GM18499 (cell line): ENCODE results near the gene ZNF316.

ENCODE experiments used
- ATAC-seq: cut with Tn5 transposase; IDR thresholded peaks from one replicate; pipeline ENCODE4 v1.9.1; 2021; ENCODE audit warnings: moderate number of reproducible peaks; ENCODE audit not compliant: insufficient read depth, unreplicated experiment

ZNF316 gene

GRCh38 chr7:6636741-6637543 lies at the start of gene ZNF316:
Gene ZNF316, plus strand, starts transcription at chr7:6637318. Its CDS starts 5,092 bp downstream, at chr7:6642410.
- ATAC-seq = peak; percentile 22

GRCh38 chr7:6588566-6588965 lies 48.6 kb upstream of the ZNF316 start:
- ATAC-seq = no peak

GRCh38 chr7:6589151-6589828 lies 47.8 kb upstream of the ZNF316 start:
- ATAC-seq = no peak

GRCh38 chr7:6589829-6590644 lies 47.1 kb upstream of the ZNF316 start, which contains the start of gene INTS15:
Gene INTS15, plus strand, starts transcription at chr7:6590021. Its CDS starts 263 bp downstream, at chr7:6590284.
- peak; percentile 74 for ATAC-seq

DNA sequence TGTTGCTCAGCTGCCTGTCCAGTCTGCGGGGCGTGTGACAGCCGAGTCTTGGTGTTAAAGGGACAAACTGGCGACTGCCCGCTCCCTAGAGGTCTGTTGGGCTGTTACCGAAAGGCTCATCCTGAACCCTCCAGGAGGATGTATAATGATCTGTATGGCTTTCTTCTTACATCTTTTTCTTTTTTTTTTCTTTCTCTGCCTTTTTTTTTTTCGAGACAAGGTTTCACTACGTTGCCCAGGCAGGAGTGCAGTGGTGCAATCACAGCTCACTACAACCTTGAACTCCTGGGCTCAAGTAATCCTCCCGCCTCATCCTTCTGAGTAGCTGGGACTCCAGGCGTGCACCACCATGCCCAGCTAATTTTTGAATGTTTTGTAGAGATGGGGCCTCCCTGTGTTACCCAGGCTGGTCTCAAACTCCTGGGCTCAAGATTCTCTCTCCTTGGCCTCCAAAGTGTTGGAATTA lies 46.4 kb upstream of the ZNF316 start:
- peak; percentile 17 for ATAC-seq

GRCh38 chr7:6600093-6600492 lies 37.0 kb upstream of the ZNF316 start:
- ATAC-seq = no peak

DNA sequence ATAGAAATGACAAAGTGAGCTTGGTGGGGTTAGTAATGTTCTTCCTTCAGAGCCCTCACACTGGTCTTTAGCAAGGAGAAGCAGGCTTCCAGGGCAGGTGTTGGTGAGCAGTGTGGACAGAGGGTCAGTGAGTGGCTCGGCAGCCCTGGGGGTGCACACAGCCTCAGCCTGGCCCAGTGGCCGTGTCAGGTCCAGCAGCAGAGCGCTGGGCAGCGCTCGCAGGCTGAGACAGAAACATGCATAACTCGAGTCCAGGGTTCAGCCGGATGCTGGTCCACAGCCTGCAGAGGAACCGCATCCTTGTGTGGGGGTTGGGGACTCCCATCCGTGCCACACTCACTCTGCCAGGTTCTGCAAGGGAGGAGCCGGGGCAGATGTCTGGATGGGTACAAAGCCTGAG lies 32.7 kb upstream of the ZNF316 start:
- no peak for ATAC-seq

- ATAC-seq = no peak
These were observed 30.1 kb upstream of the ZNF316 start for GRCh38 chr7:6606866-6607583.

- no peak for ATAC-seq
These were observed 29.5 kb upstream of the ZNF316 start for GRCh38 chr7:6607651-6608051.

GRCh38 chr7:6608081-6608480 lies 29.0 kb upstream of the ZNF316 start:
- no peak for ATAC-seq

- ATAC-seq = no peak
These were observed 28.3 kb upstream of the ZNF316 start for GRCh38 chr7:6608794-6609193.

DNA sequence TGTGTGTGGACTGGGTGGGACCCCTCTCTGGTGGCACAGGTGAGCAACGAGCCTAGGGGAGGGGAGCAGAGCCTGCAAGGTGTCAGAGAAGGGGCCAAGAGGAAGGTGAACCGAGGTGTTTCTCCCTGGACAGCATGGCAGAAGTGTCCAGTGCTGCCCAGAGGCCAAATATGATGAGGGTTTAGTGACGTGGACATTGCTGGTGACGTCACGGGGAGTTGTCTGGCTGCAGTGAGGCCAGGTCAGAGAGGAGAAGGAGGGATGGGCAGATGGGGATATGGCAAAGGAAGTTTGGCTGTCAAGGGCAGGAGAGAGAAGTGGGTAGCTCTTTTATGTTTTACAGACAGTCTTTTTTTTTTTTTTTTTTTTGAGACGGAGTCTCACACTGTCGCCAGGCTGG lies 24.3 kb upstream of the ZNF316 start:
- ATAC-seq = no peak

- no peak for ATAC-seq
These were observed 23.4 kb upstream of the ZNF316 start for GRCh38 chr7:6613706-6614105.

DNA sequence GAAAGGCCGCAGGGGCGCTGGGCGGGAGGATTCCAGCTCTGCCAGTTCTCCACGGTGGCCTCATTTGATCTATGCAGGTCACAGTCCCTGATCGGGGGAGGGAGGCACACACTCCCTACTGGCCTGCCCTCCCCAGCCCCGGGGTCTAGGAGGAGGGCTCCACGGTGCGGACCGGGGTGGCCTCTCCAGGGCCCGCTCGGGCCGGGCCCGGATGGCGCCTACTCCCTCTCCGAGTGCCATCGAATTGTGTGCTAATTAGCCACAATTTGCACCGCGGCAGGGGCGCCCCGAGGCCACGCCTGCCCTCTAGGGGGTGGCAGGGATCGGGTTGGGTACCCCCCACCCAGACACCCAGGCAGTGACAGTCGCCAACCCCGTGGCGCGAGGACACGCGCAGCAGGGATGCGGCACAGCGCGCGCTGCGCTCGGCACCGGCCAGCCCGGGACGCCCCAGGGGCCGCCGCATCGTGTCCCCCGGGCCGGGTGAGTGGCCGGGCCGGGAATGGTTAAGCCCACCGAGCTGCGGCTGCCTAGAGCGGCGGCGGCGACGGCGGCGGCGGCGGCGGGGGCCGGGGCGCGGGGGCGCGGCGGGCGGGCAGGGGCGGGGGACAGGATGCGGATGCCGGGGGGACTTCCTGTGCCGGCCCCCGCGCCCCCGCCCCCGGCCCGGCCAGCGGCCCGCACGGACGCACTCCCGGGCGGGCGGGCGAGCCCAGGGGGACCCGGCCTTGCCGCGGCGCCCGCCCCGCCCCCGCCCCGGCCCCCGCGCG lies 22.0 kb upstream of the ZNF316 start, which contains the start of gene ZNF853:
Gene ZNF853 (plus strand): TSS at position 658 of the 770 bp plus-strand sequence. CDS start 565 bp downstream, outside the sequence.
- no peak for ATAC-seq

DNA sequence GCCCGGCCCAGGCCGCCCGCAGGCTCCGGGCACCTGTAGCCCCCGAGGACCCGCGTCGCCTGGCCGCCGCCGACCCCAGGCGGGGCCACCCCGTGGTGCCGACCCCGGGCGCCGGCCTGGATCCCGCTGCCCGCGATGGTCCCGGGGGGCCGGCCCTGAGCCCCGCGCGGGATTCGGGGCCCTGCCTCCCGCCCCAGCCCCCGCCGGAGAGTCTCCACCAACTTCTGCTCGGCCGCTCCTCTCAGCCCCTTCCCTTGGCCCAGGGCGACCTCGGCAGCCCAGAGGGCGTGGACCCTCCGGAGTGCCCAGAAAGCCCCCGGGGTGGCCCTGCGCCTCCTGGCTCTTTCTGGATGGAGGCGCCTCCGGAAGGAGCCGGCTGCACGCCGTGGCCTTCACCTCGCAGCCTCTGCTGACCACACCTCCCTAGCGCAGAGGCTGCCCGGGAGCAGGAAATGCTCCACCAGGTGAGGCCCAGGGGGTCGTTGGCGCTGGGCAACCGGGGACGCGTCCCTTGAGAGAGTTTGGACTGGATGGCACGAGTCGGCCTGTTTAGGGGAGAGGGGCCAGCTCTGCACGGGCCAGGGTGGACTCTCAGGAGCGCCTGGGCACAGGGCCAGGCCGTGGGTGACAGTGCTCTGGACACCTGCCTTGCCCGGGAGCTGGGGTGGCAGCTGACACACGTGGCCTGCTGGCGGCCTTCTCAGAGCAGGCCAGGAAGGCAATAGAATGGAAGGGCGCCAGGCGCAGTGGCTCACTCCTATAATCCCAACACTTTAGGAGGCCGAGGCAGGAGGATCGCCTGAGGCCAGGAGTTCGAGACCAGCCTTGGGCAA lies 21.2 kb upstream of the ZNF316 start:
- no peak for ATAC-seq

GRCh38 chr7:6616854-6617643 lies 20.1 kb upstream of the ZNF316 start:
- ATAC-seq = no peak

- no peak for ATAC-seq
These were observed 18.5 kb upstream of the ZNF316 start for GRCh38 chr7:6618621-6619020.

DNA sequence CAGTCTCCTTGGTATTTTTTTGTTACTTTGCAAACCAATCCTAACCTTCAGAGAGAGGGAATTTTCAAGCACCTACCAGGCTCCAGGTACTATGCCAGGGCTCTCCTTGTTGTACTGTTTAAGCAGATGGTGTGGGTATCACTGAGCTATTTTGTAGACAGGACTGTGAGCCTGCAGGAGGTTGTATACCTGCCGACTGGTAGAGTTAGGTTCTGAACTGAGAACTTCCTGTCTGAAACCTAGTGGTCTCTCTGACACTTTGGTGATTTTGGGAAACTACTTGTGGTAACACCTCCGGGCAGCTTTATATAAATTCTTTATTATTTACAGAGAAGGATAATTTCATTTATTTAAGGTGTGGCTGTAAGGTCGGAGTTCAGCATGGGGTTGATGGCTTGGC lies 17.2 kb upstream of the ZNF316 start:
- ATAC-seq = no peak
